ENCODE data around the gene GPATCH2. TPM values are rescaled to one million over a fixed set of nuclear protein-coding genes. Genes with fewer than 3 reads are reported as not detected.

The GPATCH2 gene
- total RNA-seq, 1 experiment from 2014 or later, result 17.2 TPM

DNA sequence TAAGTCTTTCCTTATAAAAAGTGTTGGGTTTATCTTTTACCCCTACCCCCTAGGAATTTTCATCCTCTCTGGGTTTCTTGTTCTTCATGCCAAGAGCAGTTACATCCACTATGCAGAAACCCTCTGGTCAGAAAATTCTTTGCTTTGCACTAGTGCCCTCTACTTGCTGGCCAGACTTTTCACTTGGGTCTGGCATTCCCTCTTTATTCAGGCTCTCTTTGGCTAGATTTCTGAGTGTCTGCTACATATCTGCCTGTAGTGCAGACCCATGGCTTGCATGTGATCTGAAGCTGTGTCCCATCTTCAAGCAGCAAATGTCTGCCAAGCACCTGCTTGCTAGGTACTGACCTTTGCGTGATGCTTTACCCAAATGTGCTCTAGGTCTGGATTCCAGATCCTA lies 237.0 kb downstream of the GPATCH2 start:
- DNase-seq, result peak; percentile 52
- peak; percentile 86 for ATAC-seq
- H3K27me3 ChIP-seq (ENCODE audit: low read length), result no peaks in the 10 kb centered on the region
- no TSS peak for BruUV-seq (replicated peaks)
- no peaks in the 10 kb centered on the region for H3K36me3 ChIP-seq (ENCODE audit: low read depth, low read length)
- intact Hi-C loops (cut with micrococcal nuclease), result loop anchor here (2.0 to 10.0 kb wide), 2 partner anchors 431 to 639 kb away; no protein-coding TSS in a partner anchor
- no peak overlapping the region for H3K27ac ChIP-seq (ENCODE audit: low read length)
- TF ChIP-seq EZH2 (IDR thresholded peaks at IDR 0.05; ENCODE audit: low read length, unreplicated experiment), result no peak
- TF ChIP-seq EZH2phosphoT487 (IDR thresholded peaks at IDR 0.05; ENCODE audit: borderline replicate concordance, low read length), result no peak
- TF ChIP-seq, protein P1, sequence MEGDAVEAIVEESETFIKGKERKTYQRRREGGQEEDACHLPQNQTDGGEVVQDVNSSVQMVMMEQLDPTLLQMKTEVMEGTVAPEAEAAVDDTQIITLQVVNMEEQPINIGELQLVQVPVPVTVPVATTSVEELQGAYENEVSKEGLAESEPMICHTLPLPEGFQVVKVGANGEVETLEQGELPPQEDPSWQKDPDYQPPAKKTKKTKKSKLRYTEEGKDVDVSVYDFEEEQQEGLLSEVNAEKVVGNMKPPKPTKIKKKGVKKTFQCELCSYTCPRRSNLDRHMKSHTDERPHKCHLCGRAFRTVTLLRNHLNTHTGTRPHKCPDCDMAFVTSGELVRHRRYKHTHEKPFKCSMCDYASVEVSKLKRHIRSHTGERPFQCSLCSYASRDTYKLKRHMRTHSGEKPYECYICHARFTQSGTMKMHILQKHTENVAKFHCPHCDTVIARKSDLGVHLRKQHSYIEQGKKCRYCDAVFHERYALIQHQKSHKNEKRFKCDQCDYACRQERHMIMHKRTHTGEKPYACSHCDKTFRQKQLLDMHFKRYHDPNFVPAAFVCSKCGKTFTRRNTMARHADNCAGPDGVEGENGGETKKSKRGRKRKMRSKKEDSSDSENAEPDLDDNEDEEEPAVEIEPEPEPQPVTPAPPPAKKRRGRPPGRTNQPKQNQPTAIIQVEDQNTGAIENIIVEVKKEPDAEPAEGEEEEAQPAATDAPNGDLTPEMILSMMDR (conservative IDR thresholded peaks at IDR 0.05; ENCODE audit: low read depth, low read length), result peak; percentile 56
- ChIA-PET CTCF (interaction anchor here (0.5 kb wide), 1 partner anchor 1548 kb away, joined by 18 read pairs; no protein-coding TSS in a partner anchor), POLR2A (ENCODE audit: unreplicated experiment) (no interaction called here)
- no peaks in the 10 kb centered on the region for H4K20me1 ChIP-seq (ENCODE audit: low read length)
- H3K4me3 ChIP-seq (ENCODE audit: low read length), result no peak overlapping the region
- H3K9me2 ChIP-seq (replicated peaks; ENCODE audit: low read length), result no peaks in the 10 kb centered on the region
- H3K4me1 ChIP-seq (ENCODE audit: insufficient read depth, low read length), result no peaks in the 10 kb centered on the region
- no peak overlapping the region for H3K4me2 ChIP-seq (ENCODE audit: low read length)
- H3K9me3 ChIP-seq (ENCODE audit: low read length), result no peaks in the 10 kb centered on the region
- no peaks in the 10 kb centered on the region for H3K79me2 ChIP-seq (ENCODE audit: low read length)
- H2AFZ ChIP-seq (ENCODE audit: low read length), result no peak overlapping the region
- no peak overlapping the region for H3K9ac ChIP-seq (ENCODE audit: low read length)
- H3F3A ChIP-seq (ENCODE audit: low read length, unreplicated experiment), result no peaks in the 10 kb centered on the region

DNA sequence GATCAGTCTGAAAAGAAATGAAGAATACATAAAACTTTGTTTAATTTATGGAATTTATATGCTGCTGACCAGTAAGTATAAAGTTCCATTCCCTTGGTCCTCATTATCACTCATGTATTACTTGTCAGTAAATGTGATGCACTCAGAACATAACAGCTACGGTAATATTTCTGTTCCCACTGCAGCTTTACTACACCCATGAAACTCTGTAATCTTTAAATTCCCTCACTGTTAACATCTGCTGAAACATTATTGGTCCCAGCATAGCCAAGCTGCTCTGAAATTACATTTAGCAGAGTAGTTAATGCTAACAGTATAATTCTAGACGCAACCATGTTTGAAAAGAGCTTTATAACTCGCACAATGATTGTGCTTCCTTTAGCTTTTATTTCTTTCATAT lies 238.4 kb downstream of the GPATCH2 start:
- no peaks in the 10 kb centered on the region for H3K9me3 ChIP-seq (ENCODE audit: low read length)
- H3K4me2 ChIP-seq (ENCODE audit: low read length), result no peak overlapping the region
- H3K4me1 ChIP-seq (ENCODE audit: insufficient read depth, low read length), result no peaks in the 10 kb centered on the region
- H3K79me2 ChIP-seq (ENCODE audit: low read length), result no peaks in the 10 kb centered on the region
- ChIA-PET CTCF (no interaction called here), POLR2A (ENCODE audit: unreplicated experiment) (no interaction called here)
- BruUV-seq (replicated peaks), result no TSS peak
- no peak overlapping the region for H3K9ac ChIP-seq (ENCODE audit: low read length)
- no peak overlapping the region for H2AFZ ChIP-seq (ENCODE audit: low read length)
- H3F3A ChIP-seq (ENCODE audit: low read length, unreplicated experiment), result no peaks in the 10 kb centered on the region
- TF ChIP-seq EZH2phosphoT487 (IDR thresholded peaks at IDR 0.05; ENCODE audit: borderline replicate concordance, low read length) (no peak), EZH2 (IDR thresholded peaks at IDR 0.05; ENCODE audit: low read length, unreplicated experiment) (no peak)
- TF ChIP-seq, protein P1 (conservative IDR thresholded peaks at IDR 0.05; ENCODE audit: low read depth, low read length), result no peak
- no peak overlapping the region for H3K4me3 ChIP-seq (ENCODE audit: low read length)
- intact Hi-C loops (cut with micrococcal nuclease), result loop anchor here (10.0 kb wide), 1 partner anchor 638 kb away; no protein-coding TSS in a partner anchor
- DNase-seq (no peak), ATAC-seq (no peak)
- no peaks in the 10 kb centered on the region for H3K36me3 ChIP-seq (ENCODE audit: low read depth, low read length)
- H3K9me2 ChIP-seq (replicated peaks; ENCODE audit: low read length), result no peaks in the 10 kb centered on the region
- no peaks in the 10 kb centered on the region for H4K20me1 ChIP-seq (ENCODE audit: low read length)
- H3K27ac ChIP-seq (ENCODE audit: low read length), result no peak overlapping the region
- H3K27me3 ChIP-seq (ENCODE audit: low read length), result no peaks in the 10 kb centered on the region

DNA sequence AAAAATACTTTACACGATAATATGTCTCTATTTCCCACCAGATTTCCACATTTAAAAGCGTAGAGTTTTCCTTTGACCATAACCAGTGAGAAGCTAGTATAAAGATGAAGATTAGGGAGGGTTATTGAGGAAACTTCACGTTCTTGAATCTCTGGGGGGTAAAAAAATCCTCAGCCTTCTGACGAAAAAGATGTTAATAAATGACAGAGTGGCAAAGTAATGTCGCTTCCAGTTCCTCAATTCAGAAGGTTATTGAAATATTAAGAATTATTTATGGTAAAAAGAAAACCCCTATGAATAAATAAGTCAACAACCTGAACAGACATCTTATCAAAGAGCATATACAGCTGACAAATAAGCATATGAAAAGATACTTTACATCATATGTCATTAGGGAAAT lies 241.0 kb downstream of the GPATCH2 start:
- Histone ChIP-seq H3K79me2 (ENCODE audit: low read length) (no peaks in the 10 kb centered on the region), H3K27me3 (ENCODE audit: low read length) (no peaks in the 10 kb centered on the region), H2AFZ (ENCODE audit: low read length) (no peak overlapping the region), H3K27ac (ENCODE audit: low read length) (no peak overlapping the region), H3K36me3 (ENCODE audit: low read depth, low read length) (no peaks in the 10 kb centered on the region), H3K4me3 (ENCODE audit: low read length) (no peak overlapping the region), H3K9me3 (ENCODE audit: low read length) (no peaks in the 10 kb centered on the region), H3K4me1 (ENCODE audit: insufficient read depth, low read length) (no peaks in the 10 kb centered on the region), H3K9me2 (replicated peaks; ENCODE audit: low read length) (no peaks in the 10 kb centered on the region), H3K4me2 (ENCODE audit: low read length) (no peak overlapping the region), H4K20me1 (ENCODE audit: low read length) (no peaks in the 10 kb centered on the region), H3F3A (ENCODE audit: low read length, unreplicated experiment) (no peaks in the 10 kb centered on the region), H3K9ac (ENCODE audit: low read length) (no peak overlapping the region)
- DNase-seq, result no peak
- no TSS peak for BruUV-seq (replicated peaks)
- intact Hi-C loops (cut with micrococcal nuclease), result loop anchor here (10.0 kb wide), 1 partner anchor 635 kb away; no protein-coding TSS in a partner anchor
- TF ChIP-seq EZH2phosphoT487 (IDR thresholded peaks at IDR 0.05; ENCODE audit: borderline replicate concordance, low read length) (no peak), EZH2 (IDR thresholded peaks at IDR 0.05; ENCODE audit: low read length, unreplicated experiment) (no peak)
- TF ChIP-seq, protein P1 (conservative IDR thresholded peaks at IDR 0.05; ENCODE audit: low read depth, low read length), result no peak
- ATAC-seq, result no peak
- POLR2A ChIA-PET (ENCODE audit: unreplicated experiment), result interaction anchor here (0.7 kb wide), 1 partner anchor 33 kb away, joined by 3 read pairs; no protein-coding TSS in a partner anchor
- CTCF ChIA-PET, result no interaction called here
